H1 (cell line): ENCODE measurements around the gene SHTN1.

Experiments
- ATF3 ChIP-seq: IDR thresholded peaks from 2 replicates; pipeline ENCODE4 v1.6.1; 2011; ENCODE audit warnings: low read depth, mild to moderate bottlenecking, low read length; ENCODE audit not compliant: insufficient read depth
- CBX5 ChIP-seq: fragments of 300-800, 300-1000 bp; sonication (generic); IDR thresholded peaks from 2 replicates; pipeline ENCODE4 v1.7.1; 2016; ENCODE audit warnings: antibody characterized with exemption, low read length, low read depth
- CTCF ChIP-seq, 3 experiments: IDR thresholded peaks; 1 replicate in 2 of 3; 2 replicates in 1 of 3; pipeline versions ENCODE4 v1.5.1 to v1.6.1; 2011; ENCODE audit warnings: low read length in 3 of 3, mild to moderate bottlenecking in 3 of 3, inconsistent platforms in 2 of 3, low read depth in 1 of 3, moderate library complexity in 1 of 3; ENCODE audit not compliant: insufficient read depth in 1 of 3; ENCODE audit errors: control extremely low read depth in 1 of 3
- EP300 ChIP-seq, 2 experiments: IDR thresholded peaks; 1 replicate in 1 of 2; 2 replicates in 1 of 2; pipeline ENCODE4 v1.6.1; 2011 to 2012; ENCODE audit warnings: low read depth in 2 of 2, low read length in 2 of 2, mild to moderate bottlenecking in 2 of 2, borderline replicate concordance in 1 of 2, inconsistent platforms in 1 of 2, moderate library complexity in 1 of 2
- GTF2F1 ChIP-seq: IDR thresholded peaks from 2 replicates; pipeline ENCODE4 v1.6.1; 2012; ENCODE audit warnings: low read depth, low read length, improper control_type of control experiment, borderline replicate concordance
- KDM1A ChIP-seq: fragments of 200-600, 300-600 bp; sonication (generic); IDR thresholded peaks from 2 replicates; pipeline ENCODE4 v1.7.1; 2016; ENCODE audit warnings: mild to moderate bottlenecking, low read length, borderline replicate concordance
- POLR2AphosphoS5 ChIP-seq: IDR thresholded peaks from 2 replicates; pipeline ENCODE4 v1.6.1; 2011; ENCODE audit warnings: low read depth, low read length
- RBBP5 ChIP-seq: IDR thresholded peaks from 2 replicates; pipeline ENCODE4 v1.7.1; 2012; ENCODE audit warnings: low read depth, mild to moderate bottlenecking, inconsistent platforms, low read length, moderate library complexity, borderline replicate concordance
- RFX5 ChIP-seq: IDR thresholded peaks from 2 replicates; pipeline ENCODE4 v1.6.1; 2011; ENCODE audit warnings: low read depth, low read length, improper control_type of control experiment, borderline replicate concordance
- TAF1 ChIP-seq: IDR thresholded peaks from 2 replicates; pipeline ENCODE4 v1.6.1; 2011; ENCODE audit warnings: mild to moderate bottlenecking, low read depth, low read length
- TCF12 ChIP-seq: IDR thresholded peaks from 2 replicates; pipeline ENCODE4 v1.6.1; 2011; ENCODE audit warnings: low read depth, mild to moderate bottlenecking, low read length

DNA sequence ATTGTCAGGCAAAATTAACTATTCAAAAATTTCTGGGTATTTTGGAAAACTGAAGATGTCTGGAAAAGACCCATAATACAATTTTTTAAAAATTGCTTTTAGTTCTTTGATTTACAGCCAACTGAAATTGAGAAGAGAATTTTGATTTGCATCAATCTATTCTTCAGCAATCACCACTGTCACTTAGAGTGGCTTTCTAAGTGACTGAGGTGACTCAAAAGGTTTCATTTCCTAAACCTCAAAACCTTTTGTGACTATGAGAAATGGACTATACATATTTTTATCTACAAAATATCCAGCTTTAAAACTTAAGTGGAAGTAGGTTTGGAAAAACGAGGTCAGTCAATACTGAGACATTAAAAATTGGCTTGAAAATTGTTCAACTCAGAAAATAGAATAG, 95.7 kb downstream of the SHTN1 start:
- TF ChIP-seq TAF1 (no peak), CTCF (IDR thresholded peaks at IDR 0.05; ENCODE audit: control extremely low read depth in 1 of 3, insufficient read depth in 1 of 3, low read depth in 1 of 3, low read length in 3 of 3) (no peak), RBBP5 (no peak), ATF3 (no peak), CBX5 (no peak), RFX5 (no peak), EP300 (IDR thresholded peaks at IDR 0.05; ENCODE audit: borderline replicate concordance in 1 of 2, low read depth in 2 of 2, low read length in 2 of 2) (no peak), TCF12 (no peak), GTF2F1 (no peak), KDM1A (no peak), POLR2AphosphoS5 (no peak)
